ENCODE measurements around the gene SF3A2. TPM values are rescaled to one million over a fixed set of nuclear protein-coding genes. Genes with fewer than 3 reads are reported as not detected.

Gene SF3A2
- total RNA-seq, 1 donor = 27.9 TPM

DNA sequence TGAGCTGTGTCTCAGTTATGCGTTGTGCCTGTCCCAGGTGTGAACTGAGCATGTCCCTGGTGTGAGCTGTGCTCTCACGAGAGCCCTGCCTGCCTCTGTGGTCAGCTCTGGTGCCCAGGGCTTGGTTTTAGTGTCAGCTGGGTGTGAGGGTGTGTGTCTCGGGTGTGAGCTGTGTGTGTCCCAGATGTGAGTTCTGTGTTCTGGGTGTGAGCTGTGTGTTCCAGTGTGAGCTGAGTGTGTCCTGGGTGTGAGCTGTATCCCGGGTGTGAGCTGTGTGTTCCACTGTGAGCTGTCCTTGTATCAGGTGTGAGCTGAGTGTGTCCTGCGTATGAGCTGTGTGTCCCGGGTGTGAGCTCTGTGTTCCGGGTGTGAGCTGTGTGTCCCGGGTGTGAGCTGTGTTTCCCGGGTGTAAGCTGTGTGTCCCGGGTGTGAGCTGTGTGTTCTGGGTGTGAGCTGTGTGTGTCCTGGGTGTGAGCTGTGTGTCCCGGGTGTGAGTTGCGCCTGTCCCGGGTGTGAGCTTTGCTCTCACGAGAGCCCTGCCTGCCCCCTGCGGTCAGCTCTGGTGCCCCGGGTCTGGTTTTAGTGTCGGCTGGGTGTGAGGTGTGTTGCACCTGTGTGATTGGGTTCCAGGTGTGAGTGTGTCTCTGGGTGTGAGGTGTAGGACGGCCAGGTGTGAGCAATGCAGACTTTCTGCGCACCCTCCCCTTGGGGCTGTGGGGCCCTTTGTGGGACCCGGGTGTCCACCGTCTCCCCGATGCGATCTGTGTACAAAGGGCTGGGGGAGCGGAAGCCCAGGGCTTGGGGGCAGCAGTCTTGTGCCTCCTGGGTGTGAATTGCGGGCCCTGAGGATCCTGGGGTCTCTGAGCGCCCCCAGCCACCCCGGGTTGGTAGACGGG is 52.4 kb downstream of the SF3A2 start:
- Histone ChIP-seq H2AFZ (ENCODE audit: low read length) (no peak overlapping the region), H3K4me2 (ENCODE audit: insufficient read depth, low read length) (no peak overlapping the region), H3K27me3 (ENCODE audit: insufficient read depth, low read length) (peaks cover 36% of the 10 kb centered on the region), H3K79me2 (ENCODE audit: insufficient read depth, low read length) (no peaks in the 10 kb centered on the region), H3K9me3 (ENCODE audit: low read depth, low read length) (no peaks in the 10 kb centered on the region), H3K4me3 (ENCODE audit: insufficient read depth, low read length) (no peak overlapping the region), H3K36me3 (ENCODE audit: insufficient read depth, low read length) (no peaks in the 10 kb centered on the region), H4K20me1 (ENCODE audit: insufficient read depth, low read length) (peaks cover 73% of the 10 kb centered on the region), H3K27ac (ENCODE audit: low read depth, low read length) (no peak overlapping the region), H3K4me1 (ENCODE audit: insufficient read depth, low read length) (peaks cover 4% of the 10 kb centered on the region)
- peak; percentile 77 for DNase-seq (ENCODE audit: insufficient read length, low spot score, missing footprints)
- TF ChIP-seq, protein P1, sequence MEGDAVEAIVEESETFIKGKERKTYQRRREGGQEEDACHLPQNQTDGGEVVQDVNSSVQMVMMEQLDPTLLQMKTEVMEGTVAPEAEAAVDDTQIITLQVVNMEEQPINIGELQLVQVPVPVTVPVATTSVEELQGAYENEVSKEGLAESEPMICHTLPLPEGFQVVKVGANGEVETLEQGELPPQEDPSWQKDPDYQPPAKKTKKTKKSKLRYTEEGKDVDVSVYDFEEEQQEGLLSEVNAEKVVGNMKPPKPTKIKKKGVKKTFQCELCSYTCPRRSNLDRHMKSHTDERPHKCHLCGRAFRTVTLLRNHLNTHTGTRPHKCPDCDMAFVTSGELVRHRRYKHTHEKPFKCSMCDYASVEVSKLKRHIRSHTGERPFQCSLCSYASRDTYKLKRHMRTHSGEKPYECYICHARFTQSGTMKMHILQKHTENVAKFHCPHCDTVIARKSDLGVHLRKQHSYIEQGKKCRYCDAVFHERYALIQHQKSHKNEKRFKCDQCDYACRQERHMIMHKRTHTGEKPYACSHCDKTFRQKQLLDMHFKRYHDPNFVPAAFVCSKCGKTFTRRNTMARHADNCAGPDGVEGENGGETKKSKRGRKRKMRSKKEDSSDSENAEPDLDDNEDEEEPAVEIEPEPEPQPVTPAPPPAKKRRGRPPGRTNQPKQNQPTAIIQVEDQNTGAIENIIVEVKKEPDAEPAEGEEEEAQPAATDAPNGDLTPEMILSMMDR (IDR thresholded peaks at IDR 0.05; ENCODE audit: extremely low read depth, low read depth, low read length) = no peak

DNA sequence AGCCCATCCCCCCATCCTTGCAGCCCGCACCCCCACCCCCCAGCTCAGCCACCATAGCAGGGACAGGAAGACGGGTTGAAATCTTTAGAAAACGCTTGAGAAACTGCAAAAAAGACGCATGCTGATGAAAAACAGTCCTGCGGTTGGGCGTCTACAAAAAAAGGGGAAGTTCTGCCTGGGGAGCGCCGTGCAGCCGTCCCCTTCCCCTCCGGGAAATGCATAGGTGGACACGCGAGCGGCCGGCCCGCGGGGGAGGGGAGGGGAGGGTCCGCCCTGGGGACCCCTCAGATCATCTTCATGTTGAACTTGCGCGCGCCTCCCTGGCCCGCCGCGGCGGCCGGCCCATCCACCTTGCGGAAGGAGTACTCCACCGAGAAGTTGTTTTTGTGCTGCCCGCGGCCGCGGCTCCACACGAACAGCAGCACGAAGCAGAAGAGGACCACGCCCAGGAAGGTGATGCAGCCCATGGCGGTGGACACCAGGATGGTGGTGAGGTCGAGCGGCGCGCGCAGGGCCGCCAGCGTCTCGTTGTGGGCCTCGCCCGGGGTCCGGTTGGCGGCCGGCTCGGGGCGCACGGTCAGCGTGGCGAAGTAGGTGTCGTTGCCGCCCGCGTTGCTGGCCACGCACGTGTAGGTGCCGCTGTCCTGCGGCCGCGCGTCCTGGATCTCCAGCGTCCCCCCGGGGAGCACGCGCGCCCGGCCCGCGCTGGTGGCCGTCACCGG is 53.3 kb downstream of the SF3A2 start:
- Histone ChIP-seq H3K27me3 (ENCODE audit: insufficient read depth, low read length) (peaks cover 36% of the 10 kb centered on the region), H3K79me2 (ENCODE audit: insufficient read depth, low read length) (no peaks in the 10 kb centered on the region), H3K27ac (ENCODE audit: low read depth, low read length) (no peak overlapping the region), H3K4me3 (ENCODE audit: insufficient read depth, low read length) (peak overlapping the region; percentile 43), H2AFZ (ENCODE audit: low read length) (no peak overlapping the region), H3K9me3 (ENCODE audit: low read depth, low read length) (no peaks in the 10 kb centered on the region), H4K20me1 (ENCODE audit: insufficient read depth, low read length) (peaks cover 74% of the 10 kb centered on the region), H3K36me3 (ENCODE audit: insufficient read depth, low read length) (no peaks in the 10 kb centered on the region), H3K4me2 (ENCODE audit: insufficient read depth, low read length) (no peak overlapping the region), H3K4me1 (ENCODE audit: insufficient read depth, low read length) (peaks cover 11% of the 10 kb centered on the region)
- peak; percentile 90 for DNase-seq (ENCODE audit: insufficient read length, low spot score, missing footprints)
- TF ChIP-seq, protein P1 (IDR thresholded peaks at IDR 0.05; ENCODE audit: extremely low read depth, low read depth, low read length) = no peak

DNA sequence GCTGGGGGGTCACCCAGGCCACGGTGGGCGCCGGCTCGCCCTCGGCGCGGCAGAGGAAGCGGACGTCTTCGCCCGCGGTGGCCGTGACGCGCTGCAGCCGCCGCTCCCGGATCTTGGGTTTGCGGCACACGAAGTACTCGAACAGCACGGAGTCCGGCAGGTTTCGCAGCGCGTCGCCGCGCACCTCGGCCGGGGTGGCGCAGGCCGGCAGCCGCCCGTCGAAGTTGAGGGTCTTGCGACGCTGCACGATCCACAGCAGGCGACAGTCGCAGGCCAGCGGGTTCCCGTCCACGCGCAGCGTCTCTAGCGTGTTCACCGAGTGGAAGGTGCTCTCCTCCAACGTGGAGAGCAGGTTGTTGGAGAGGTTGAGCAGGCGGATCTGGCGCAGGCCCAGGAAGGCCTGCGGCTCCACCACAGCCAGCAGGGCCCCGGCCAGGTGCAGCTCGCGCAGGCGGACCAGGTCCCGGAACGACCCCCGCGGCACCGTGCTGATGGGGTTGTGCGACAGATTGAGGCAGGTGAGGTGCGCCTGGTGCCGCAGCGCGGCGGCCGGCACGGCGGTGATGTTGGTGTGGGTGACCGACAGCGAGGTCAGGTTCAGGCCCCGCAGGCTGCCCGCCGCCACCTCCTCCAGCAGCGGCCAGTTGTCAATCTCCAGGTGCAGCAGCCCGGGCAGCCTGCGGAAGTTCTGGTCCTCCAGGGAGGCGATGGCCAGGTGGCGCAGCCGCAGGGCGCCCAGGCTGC is 54.0 kb downstream of the SF3A2 start:
- no peak overlapping the region for H3K4me2 ChIP-seq (ENCODE audit: insufficient read depth, low read length)
- no peaks in the 10 kb centered on the region for H3K36me3 ChIP-seq (ENCODE audit: insufficient read depth, low read length)
- H3K27ac ChIP-seq (ENCODE audit: low read depth, low read length) = no peak overlapping the region
- TF ChIP-seq, protein P1 (IDR thresholded peaks at IDR 0.05; ENCODE audit: extremely low read depth, low read depth, low read length) = no peak
- peaks cover 13% of the 10 kb centered on the region for H3K4me1 ChIP-seq (ENCODE audit: insufficient read depth, low read length)
- H3K27me3 ChIP-seq (ENCODE audit: insufficient read depth, low read length) = peaks cover 36% of the 10 kb centered on the region
- peaks cover 70% of the 10 kb centered on the region for H4K20me1 ChIP-seq (ENCODE audit: insufficient read depth, low read length)
- H3K4me3 ChIP-seq (ENCODE audit: insufficient read depth, low read length) = no peak overlapping the region
- peak; percentile 57 for DNase-seq (ENCODE audit: insufficient read length, low spot score, missing footprints)
- no peaks in the 10 kb centered on the region for H3K79me2 ChIP-seq (ENCODE audit: insufficient read depth, low read length)
- no peaks in the 10 kb centered on the region for H3K9me3 ChIP-seq (ENCODE audit: low read depth, low read length)
- no peak overlapping the region for H2AFZ ChIP-seq (ENCODE audit: low read length)

All from osteoblast (primary cell).